Measurements from ENCODE around the gene PRSS1.
"Not testable (repeated sequence)": the region's sequence is repeated elsewhere in the genome, so short reads cannot be mapped to it uniquely, and the experiment has no call there.

Gene PRSS1

DNA sequence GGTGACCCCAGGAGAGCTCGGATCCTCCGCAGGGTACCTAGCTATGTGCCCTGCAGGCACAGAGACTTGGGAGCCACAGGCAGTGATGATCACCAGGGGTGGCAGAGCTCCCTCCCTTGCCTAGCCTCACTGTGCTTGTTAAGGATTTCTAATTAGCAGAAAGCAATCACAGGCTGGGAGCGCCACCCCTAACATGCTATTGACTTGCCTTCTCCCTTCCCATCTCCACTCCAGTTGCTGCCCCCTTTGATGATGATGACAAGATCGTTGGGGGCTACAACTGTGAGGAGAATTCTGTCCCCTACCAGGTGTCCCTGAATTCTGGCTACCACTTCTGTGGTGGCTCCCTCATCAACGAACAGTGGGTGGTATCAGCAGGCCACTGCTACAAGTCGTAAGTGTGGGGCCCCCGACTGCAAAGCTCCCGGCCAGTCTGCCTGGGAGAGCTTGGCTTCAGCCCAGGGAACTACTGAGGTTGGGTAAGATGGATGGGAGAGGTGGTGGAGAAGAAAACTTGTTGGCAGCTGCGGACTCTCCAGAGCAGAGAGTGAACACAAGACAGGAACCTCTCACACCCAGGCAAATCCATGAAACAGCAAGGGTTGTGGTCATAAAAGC, 1.2 kb downstream of the PRSS1 start:
- TF ChIP-seq, protein P1, sequence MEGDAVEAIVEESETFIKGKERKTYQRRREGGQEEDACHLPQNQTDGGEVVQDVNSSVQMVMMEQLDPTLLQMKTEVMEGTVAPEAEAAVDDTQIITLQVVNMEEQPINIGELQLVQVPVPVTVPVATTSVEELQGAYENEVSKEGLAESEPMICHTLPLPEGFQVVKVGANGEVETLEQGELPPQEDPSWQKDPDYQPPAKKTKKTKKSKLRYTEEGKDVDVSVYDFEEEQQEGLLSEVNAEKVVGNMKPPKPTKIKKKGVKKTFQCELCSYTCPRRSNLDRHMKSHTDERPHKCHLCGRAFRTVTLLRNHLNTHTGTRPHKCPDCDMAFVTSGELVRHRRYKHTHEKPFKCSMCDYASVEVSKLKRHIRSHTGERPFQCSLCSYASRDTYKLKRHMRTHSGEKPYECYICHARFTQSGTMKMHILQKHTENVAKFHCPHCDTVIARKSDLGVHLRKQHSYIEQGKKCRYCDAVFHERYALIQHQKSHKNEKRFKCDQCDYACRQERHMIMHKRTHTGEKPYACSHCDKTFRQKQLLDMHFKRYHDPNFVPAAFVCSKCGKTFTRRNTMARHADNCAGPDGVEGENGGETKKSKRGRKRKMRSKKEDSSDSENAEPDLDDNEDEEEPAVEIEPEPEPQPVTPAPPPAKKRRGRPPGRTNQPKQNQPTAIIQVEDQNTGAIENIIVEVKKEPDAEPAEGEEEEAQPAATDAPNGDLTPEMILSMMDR (conservative IDR thresholded peaks at IDR 0.05; ENCODE audit: low read depth, low read length), result no peak
- H3K27ac ChIP-seq, result no peak overlapping the region
- no peak overlapping the region for H3K4me2 ChIP-seq
- no peak overlapping the region for H2AFZ ChIP-seq (ENCODE audit: low read depth)
- H3K79me2 ChIP-seq (ENCODE audit: insufficient read depth, low read depth), result no peaks in the 10 kb centered on the region
- no peak overlapping the region for H3K4me3 ChIP-seq (IDR thresholded peaks at IDR 0.05; ENCODE audit: insufficient read depth, low read depth, low read length)
- no peaks in the 10 kb centered on the region for H3K36me3 ChIP-seq (ENCODE audit: insufficient read depth)
- H3K4me1 ChIP-seq (ENCODE audit: low read depth, poor library complexity, severe bottlenecking), result no peaks in the 10 kb centered on the region
- H4K20me1 ChIP-seq (ENCODE audit: insufficient read depth), result no peaks in the 10 kb centered on the region
- no peaks in the 10 kb centered on the region for H3K27me3 ChIP-seq (ENCODE audit: insufficient read depth, low read depth)
- H3K9ac ChIP-seq, result no peak overlapping the region

DNA sequence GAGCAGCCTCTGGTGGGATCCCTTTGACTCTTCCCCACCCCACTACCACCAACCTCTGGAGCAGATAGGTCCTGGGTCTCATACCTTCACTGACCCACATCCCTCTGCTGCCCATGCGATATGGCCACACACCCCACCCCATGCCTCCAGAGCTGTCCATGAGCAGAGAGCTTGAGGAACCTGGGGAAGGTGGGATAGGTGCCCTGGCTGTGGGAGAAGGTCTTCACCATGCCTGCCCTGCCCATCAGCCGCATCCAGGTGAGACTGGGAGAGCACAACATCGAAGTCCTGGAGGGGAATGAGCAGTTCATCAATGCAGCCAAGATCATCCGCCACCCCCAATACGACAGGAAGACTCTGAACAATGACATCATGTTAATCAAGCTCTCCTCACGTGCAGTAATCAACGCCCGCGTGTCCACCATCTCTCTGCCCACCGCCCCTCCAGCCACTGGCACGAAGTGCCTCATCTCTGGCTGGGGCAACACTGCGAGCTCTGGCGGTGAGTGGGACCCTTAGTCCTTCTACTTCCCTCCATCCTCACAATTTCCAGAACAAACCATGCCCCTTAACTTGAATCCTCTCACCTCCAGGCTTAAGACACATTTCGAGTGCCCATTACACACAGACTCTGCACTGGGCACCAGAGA, 2.4 kb downstream of the PRSS1 start:
- H3K79me2 ChIP-seq (ENCODE audit: insufficient read depth, low read depth); H3K27ac ChIP-seq; H3K4me2 ChIP-seq; H3K27me3 ChIP-seq (ENCODE audit: insufficient read depth, low read depth); H3K36me3 ChIP-seq (ENCODE audit: insufficient read depth); H2AFZ ChIP-seq (ENCODE audit: low read depth); H4K20me1 ChIP-seq (ENCODE audit: insufficient read depth); H3K9ac ChIP-seq; H3K4me1 ChIP-seq (ENCODE audit: low read depth, poor library complexity, severe bottlenecking); H3K4me3 ChIP-seq (IDR thresholded peaks at IDR 0.05; ENCODE audit: insufficient read depth, low read depth, low read length): not testable (repeated sequence)

DNA sequence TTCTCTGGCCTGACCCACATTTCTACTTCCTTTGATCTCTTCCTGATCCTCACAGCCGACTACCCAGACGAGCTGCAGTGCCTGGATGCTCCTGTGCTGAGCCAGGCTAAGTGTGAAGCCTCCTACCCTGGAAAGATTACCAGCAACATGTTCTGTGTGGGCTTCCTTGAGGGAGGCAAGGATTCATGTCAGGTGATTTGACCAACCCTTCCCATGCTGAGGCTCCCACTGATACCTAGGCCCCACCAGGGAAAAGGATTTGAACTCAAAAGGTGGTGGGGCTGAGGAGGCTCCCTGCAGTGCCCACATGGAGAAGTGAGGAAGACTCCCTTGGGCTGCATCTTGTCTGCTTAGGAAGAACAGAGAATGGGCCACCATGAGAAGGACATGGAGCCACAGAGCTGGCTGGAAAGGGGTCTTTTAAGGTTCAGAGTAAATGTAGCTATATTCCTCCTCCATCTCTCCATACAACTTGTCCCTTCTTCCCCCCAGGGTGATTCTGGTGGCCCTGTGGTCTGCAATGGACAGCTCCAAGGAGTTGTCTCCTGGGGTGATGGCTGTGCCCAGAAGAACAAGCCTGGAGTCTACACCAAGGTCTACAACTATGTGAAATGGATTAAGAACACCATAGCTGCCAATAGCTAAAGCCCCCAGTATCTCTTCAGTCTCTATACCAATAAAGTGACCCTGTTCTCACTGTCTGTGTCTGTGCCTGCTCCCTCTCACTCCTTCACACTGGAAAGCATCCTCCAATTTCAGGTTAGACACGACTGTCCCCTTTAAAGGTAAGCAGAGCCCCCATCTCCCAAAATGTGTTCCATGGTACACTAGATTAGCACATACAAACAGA, 3.3 kb downstream of the PRSS1 start:
- Histone ChIP-seq H2AFZ (ENCODE audit: low read depth) (no peak overlapping the region), H3K27me3 (ENCODE audit: insufficient read depth, low read depth) (no peaks in the 10 kb centered on the region), H3K79me2 (ENCODE audit: insufficient read depth, low read depth) (no peaks in the 10 kb centered on the region), H3K27ac (no peak overlapping the region), H4K20me1 (ENCODE audit: insufficient read depth) (no peaks in the 10 kb centered on the region), H3K4me2 (no peak overlapping the region), H3K9ac (no peak overlapping the region), H3K4me1 (ENCODE audit: low read depth, poor library complexity, severe bottlenecking) (no peaks in the 10 kb centered on the region), H3K4me3 (IDR thresholded peaks at IDR 0.05; ENCODE audit: insufficient read depth, low read depth, low read length) (no peak overlapping the region), H3K36me3 (ENCODE audit: insufficient read depth) (no peaks in the 10 kb centered on the region)
- TF ChIP-seq, protein P1 (conservative IDR thresholded peaks at IDR 0.05; ENCODE audit: low read depth, low read length), result no peak

DNA sequence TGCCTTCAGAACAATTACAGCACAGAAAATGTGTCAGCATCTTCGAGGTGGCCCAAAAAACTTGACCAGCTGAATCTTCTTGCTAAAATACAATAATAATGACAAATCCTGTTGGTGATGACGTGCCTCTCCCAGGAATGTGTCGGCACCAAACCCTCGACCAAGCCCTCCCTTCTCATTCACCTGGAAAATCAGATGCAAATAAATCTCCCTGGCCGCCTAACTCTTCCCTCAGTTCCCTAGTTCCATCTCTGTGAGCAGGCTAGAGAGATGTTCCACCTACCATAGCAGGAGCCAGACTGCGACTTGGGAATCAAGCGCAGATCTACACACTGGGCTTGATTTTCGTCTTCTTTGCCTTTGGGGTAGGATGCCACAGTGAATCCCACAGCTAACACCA, 4.1 kb downstream of the PRSS1 start:
- Histone ChIP-seq H3K27me3 (ENCODE audit: insufficient read depth, low read depth) (no peaks in the 10 kb centered on the region), H3K27ac (no peak overlapping the region), H2AFZ (ENCODE audit: low read depth) (no peak overlapping the region), H3K9ac (no peak overlapping the region), H3K79me2 (ENCODE audit: insufficient read depth, low read depth) (no peaks in the 10 kb centered on the region), H3K36me3 (ENCODE audit: insufficient read depth) (no peaks in the 10 kb centered on the region), H3K4me2 (no peak overlapping the region), H4K20me1 (ENCODE audit: insufficient read depth) (no peaks in the 10 kb centered on the region), H3K4me1 (ENCODE audit: low read depth, poor library complexity, severe bottlenecking) (no peaks in the 10 kb centered on the region), H3K4me3 (IDR thresholded peaks at IDR 0.05; ENCODE audit: insufficient read depth, low read depth, low read length) (no peak overlapping the region)
- TF ChIP-seq, protein P1 (conservative IDR thresholded peaks at IDR 0.05; ENCODE audit: low read depth, low read length), result no peak

DNA sequence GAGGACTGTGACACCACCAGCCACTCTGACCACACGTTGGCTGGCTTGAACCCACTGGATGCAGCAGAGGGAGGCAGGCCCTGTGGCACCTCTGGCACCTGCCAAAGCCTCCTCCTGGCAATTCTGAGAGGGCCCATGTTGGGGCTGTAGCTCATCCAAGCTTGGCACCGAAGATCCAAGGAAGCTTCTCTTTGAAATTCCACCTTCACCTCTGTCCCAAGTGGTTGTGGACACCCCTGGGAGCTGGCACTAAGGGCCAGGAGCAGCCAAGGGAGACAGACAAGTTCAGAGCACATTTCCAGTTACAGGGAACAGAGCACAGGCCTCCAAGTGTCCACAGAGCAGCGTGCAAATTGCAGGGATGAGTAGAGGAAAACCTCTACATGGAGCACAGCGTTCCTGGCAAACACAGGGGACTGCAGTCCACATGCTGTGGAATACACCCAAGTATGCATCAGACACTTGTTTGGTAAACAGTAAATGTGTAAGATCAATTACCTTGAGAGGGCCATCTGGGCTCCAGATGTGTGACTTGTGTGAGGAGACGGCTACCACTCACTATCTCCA, 4.7 kb downstream of the PRSS1 start:
- H3K4me3 ChIP-seq (IDR thresholded peaks at IDR 0.05; ENCODE audit: insufficient read depth, low read depth, low read length); H3K9ac ChIP-seq; H3K27ac ChIP-seq; H3K79me2 ChIP-seq (ENCODE audit: insufficient read depth, low read depth); H4K20me1 ChIP-seq (ENCODE audit: insufficient read depth); H3K36me3 ChIP-seq (ENCODE audit: insufficient read depth); H3K27me3 ChIP-seq (ENCODE audit: insufficient read depth, low read depth); H2AFZ ChIP-seq (ENCODE audit: low read depth); H3K4me1 ChIP-seq (ENCODE audit: low read depth, poor library complexity, severe bottlenecking); H3K4me2 ChIP-seq: not testable (repeated sequence)

Measured in KMS-11 (cell line).